Neural cell (in vitro differentiated cells): ENCODE results near the gene ABHD4.

Experiments used
- CTCF ChIP-seq: fragments of 450-650 bp; IDR thresholded peaks from 2 replicates; pipeline ENCODE4 v1.5.1; 2014; ENCODE audit warnings: antibody characterized with exemption, mild to moderate bottlenecking, moderate library complexity; ENCODE audit not compliant: poor library complexity, severe bottlenecking
- TAF1 ChIP-seq: IDR thresholded peaks from 2 replicates; pipeline ENCODE4 v1.6.1; 2012; ENCODE audit warnings: low read depth

- TF ChIP-seq TAF1 (no peak), CTCF (no peak)
These were observed 4.8 kb downstream of the ABHD4 start for GRCh38 chr14:22602862-22603261.
